H9 (cell line): ENCODE measurements around the gene TMEM100. TPM values are rescaled to one million over a fixed set of nuclear protein-coding genes. Genes with fewer than 3 reads are reported as not detected.

Experiments
- DNase-seq: peaks from one replicate; pipeline ENCODE4 v3.0.0-alpha.2; 2017
- H2AFZ ChIP-seq: one replicate; pipeline ENCODE4 v1.6.1; 2013; ENCODE audit warnings: mild to moderate bottlenecking, low read length, control low read depth, moderate library complexity
- H2AK5ac ChIP-seq: 2 replicates; pipeline ENCODE4 v1.6.1; 2013; ENCODE audit warnings: low read length, control low read depth, mixed read lengths; ENCODE audit not compliant: insufficient read length
- H2BK120ac ChIP-seq: one replicate; pipeline ENCODE4 v1.6.1; 2013; ENCODE audit warnings: low read depth, mild to moderate bottlenecking, low read length, control low read depth, inconsistent platforms; ENCODE audit not compliant: poor library complexity, severe bottlenecking
- H2BK12ac ChIP-seq: 2 replicates; pipeline ENCODE4 v1.6.1; 2013; ENCODE audit warnings: low read length, control low read depth, mixed read lengths, low read depth; ENCODE audit not compliant: insufficient read length
- H2BK15ac ChIP-seq: 2 replicates; pipeline ENCODE4 v1.6.1; 2013; ENCODE audit warnings: low read depth, low read length, control low read depth
- H2BK20ac ChIP-seq: one replicate; pipeline ENCODE4 v1.6.1; 2013; ENCODE audit warnings: low read depth, mild to moderate bottlenecking, low read length, control low read depth, inconsistent platforms; ENCODE audit not compliant: poor library complexity, severe bottlenecking
- H2BK5ac ChIP-seq: 2 replicates; pipeline ENCODE4 v1.6.1; 2013; ENCODE audit warnings: low read length, control low read depth, mixed read lengths; ENCODE audit not compliant: insufficient read length
- H3K14ac ChIP-seq: 2 replicates; pipeline ENCODE4 v1.6.1; 2013; ENCODE audit warnings: low read length, control low read depth; ENCODE audit not compliant: insufficient read depth
- H3K18ac ChIP-seq: 2 replicates; pipeline ENCODE4 v1.6.1; 2013; ENCODE audit warnings: low read depth, mild to moderate bottlenecking, mixed read lengths, low read length, control low read depth; ENCODE audit not compliant: insufficient read length
- H3K23ac ChIP-seq: 2 replicates; pipeline ENCODE4 v1.6.1; 2013; ENCODE audit warnings: low read length, control low read depth, mixed read lengths, low read depth; ENCODE audit not compliant: insufficient read length
- H3K23me2 ChIP-seq: 2 replicates; pipeline ENCODE4 v1.6.1; 2013; ENCODE audit warnings: low read depth, mild to moderate bottlenecking, mixed read lengths, low read length, control low read depth; ENCODE audit not compliant: insufficient read length, poor library complexity, severe bottlenecking
- H3K27ac ChIP-seq: 2 replicates; pipeline ENCODE4 v1.5.1; 2013; ENCODE audit warnings: low read length, control low read depth, mixed read lengths, low read depth; ENCODE audit not compliant: insufficient read length
- H3K27me3 ChIP-seq: 2 replicates; pipeline ENCODE4 v1.6.1; 2013; ENCODE audit warnings: low read length, control low read depth, inconsistent platforms; ENCODE audit not compliant: insufficient read depth
- H3K4ac ChIP-seq: 2 replicates; pipeline ENCODE4 v1.6.1; 2013; ENCODE audit warnings: low read depth, mild to moderate bottlenecking, control low read depth, inconsistent platforms, low read length, moderate library complexity
- H3K4me1 ChIP-seq: 2 replicates; pipeline ENCODE4 v1.6.1; 2013; ENCODE audit warnings: low read length, control low read depth, inconsistent platforms; ENCODE audit not compliant: insufficient read depth
- H3K4me2 ChIP-seq: 2 replicates; pipeline ENCODE4 v1.6.1; 2013; ENCODE audit warnings: low read length, control low read depth, mixed read lengths; ENCODE audit not compliant: insufficient read length, insufficient read depth
- H3K56ac ChIP-seq: 2 replicates; pipeline ENCODE4 v1.6.1; 2013; ENCODE audit warnings: low read depth, mild to moderate bottlenecking, mixed read lengths, low read length, control low read depth; ENCODE audit not compliant: insufficient read length
- H3K79me1 ChIP-seq: 2 replicates; pipeline ENCODE4 v1.6.1; 2013; ENCODE audit warnings: low read depth, mild to moderate bottlenecking, moderate library complexity, low read length, control low read depth, inconsistent platforms; ENCODE audit not compliant: insufficient read depth, poor library complexity, severe bottlenecking
- H3K79me2 ChIP-seq: 2 replicates; pipeline ENCODE4 v1.6.1; 2013; ENCODE audit warnings: low read length, control low read depth, inconsistent platforms; ENCODE audit not compliant: insufficient read depth
- H3K9ac ChIP-seq: 2 replicates; pipeline ENCODE4 v1.6.1; 2013; ENCODE audit warnings: low read length, control low read depth, mixed read lengths; ENCODE audit not compliant: insufficient read length; ENCODE audit errors: extremely low read depth
- H3K9me3 ChIP-seq: one replicate; pipeline ENCODE4 v1.6.1; 2013; ENCODE audit warnings: low read depth, low read length, inconsistent platforms; ENCODE audit not compliant: control insufficient read depth
- H3T11ph ChIP-seq: one replicate; pipeline ENCODE4 v1.6.1; 2013; ENCODE audit warnings: mild to moderate bottlenecking, low read length, control low read depth, inconsistent platforms
- H4K20me1 ChIP-seq: one replicate; pipeline ENCODE4 v1.6.1; 2013; ENCODE audit not compliant: control insufficient read depth, insufficient read length, insufficient read depth
- H4K5ac ChIP-seq: 2 replicates; pipeline ENCODE4 v1.6.1; 2013; ENCODE audit warnings: low read depth, mild to moderate bottlenecking, mixed read lengths, low read length, control low read depth; ENCODE audit not compliant: insufficient read length
- H4K8ac ChIP-seq: replicated peaks from 2 replicates; pipeline ENCODE4 v1.6.1; 2013; ENCODE audit warnings: low read length, control low read depth, mixed read lengths, low read depth; ENCODE audit not compliant: insufficient read length
- H4K91ac ChIP-seq: 2 replicates; pipeline ENCODE4 v1.6.1; 2013; ENCODE audit warnings: low read depth, mild to moderate bottlenecking, moderate library complexity, mixed read lengths, low read length, control low read depth; ENCODE audit not compliant: insufficient read length
- H3K27ac Mint-ChIP-seq, 3 experiments: 2 replicates in 2 of 3; 3 replicates in 1 of 3; pipeline ENCODE4 v1.8.0; 2020 to 2021; ENCODE audit warnings: mixed read lengths in 3 of 3, mild to moderate bottlenecking in 1 of 3, moderate library complexity in 1 of 3
- H3K27me3 Mint-ChIP-seq: 2 replicates; pipeline ENCODE4 v1.8.0; 2021; ENCODE audit warnings: low read depth, mild to moderate bottlenecking, moderate library complexity, mixed read lengths
- H3K36me3 Mint-ChIP-seq, 3 experiments: 2 replicates in 2 of 3; 3 replicates in 1 of 3; pipeline ENCODE4 v1.8.0; 2020 to 2021; ENCODE audit warnings: low read depth in 3 of 3, mixed read lengths in 3 of 3; ENCODE audit not compliant: insufficient read depth in 1 of 3
- H3K4me1 Mint-ChIP-seq, 2 experiments: 2 replicates each; pipeline ENCODE4 v1.8.0; 2020; ENCODE audit warnings: mixed read lengths in 2 of 2
- H3K4me3 Mint-ChIP-seq, 2 experiments: 2 replicates in 1 of 2; 3 replicates in 1 of 2; pipeline ENCODE4 v1.8.0; 2020 to 2021; ENCODE audit warnings: mild to moderate bottlenecking in 2 of 2, mixed read lengths in 2 of 2, moderate library complexity in 1 of 2
- H3K9me3 Mint-ChIP-seq, 2 experiments: 2 replicates in 1 of 2; 3 replicates in 1 of 2; pipeline ENCODE4 v1.8.0; 2020; ENCODE audit warnings: mild to moderate bottlenecking in 2 of 2, mixed read lengths in 2 of 2, moderate library complexity in 1 of 2
- CTCF ChIP-seq: fragments of 200-600 bp; sonication (generic); conservative IDR thresholded peaks from 3 replicates; pipeline ENCODE4 v1.8.0; 2021; ENCODE audit warnings: antibody characterized with exemption, mild to moderate bottlenecking
- WGBS: extraction: QIAGEN DNeasy Blood & Tissue Kit; methylation state at CpG from one replicate; pipeline ENCODE4 v1.1.7; 2013; ENCODE audit warnings: missing lambda C conversion rate, low lambda C conversion rate, mixed read lengths; ENCODE audit not compliant: insufficient read length; ENCODE audit errors: extremely low coverage; 5-methylcytosine and 5-hydroxymethylcytosine counted together
- total RNA-seq: library from RNA; stranded (reverse); gene quantifications from 2 replicates; pipeline ENCODE4 v1.2.1, GENCODE V29; 2021

TMEM100 gene
- total RNA-seq, 1 experiment from 2014 or later: 0.17 TPM

GRCh38 chr17:55769625-55770000 is 46.9 kb upstream of the TMEM100 start:
- Histone ChIP-seq H3K4ac (no peak overlapping the region), H2BK15ac (no peak overlapping the region), H3K23ac (no peak overlapping the region), H3K23me2 (no peaks in the 10 kb centered on the region), H3K9ac (no peak overlapping the region), H2AK5ac (no peak overlapping the region), H3K4me1 (no peaks in the 10 kb centered on the region), H3K27me3 (no peaks in the 10 kb centered on the region), H3K79me1 (no peaks in the 10 kb centered on the region), H2BK12ac (no peak overlapping the region), H2BK120ac (no peak overlapping the region), H3K27ac (no peak overlapping the region), H3K79me2 (no peaks in the 10 kb centered on the region), H4K5ac (no peak overlapping the region), H4K8ac (no peak overlapping the region), H3K14ac (no peak overlapping the region), H3K18ac (no peak overlapping the region), H4K91ac (no peak overlapping the region), H4K20me1 (no peaks in the 10 kb centered on the region), H3K56ac (no peak overlapping the region), H2BK20ac (no peak overlapping the region), H3K4me2 (no peak overlapping the region), H3K9me3 (no peaks in the 10 kb centered on the region), H2AFZ (no peak overlapping the region), H2BK5ac (no peak overlapping the region), H3T11ph (no peak overlapping the region)
- DNase-seq: no peak
- TF ChIP-seq CTCF: no peak
- H3K27me3 Mint-ChIP-seq: no peaks in the 10 kb centered on the region
- no peak overlapping the region for H3K4me3 Mint-ChIP-seq
- no peaks in the 10 kb centered on the region for H3K9me3 Mint-ChIP-seq
- peaks cover 0 to 21% (median 10%) of the 10 kb centered on the region in 3 experiments; a peak in 6 of 7 replicates for H3K36me3 Mint-ChIP-seq
- no CpG with 5 or more reads among the region's 6 CpGs for WGBS
- peaks cover 0 to 1% of the 10 kb centered on the region in 2 experiments; a peak in 1 of 4 replicates for H3K4me1 Mint-ChIP-seq
- no peak overlapping the region; a peak in 1 of 7 replicates for H3K27ac Mint-ChIP-seq
